Liver (tissue), 9 donors: ENCODE results near the gene DHDH. TPM values are rescaled to one million over a fixed set of nuclear protein-coding genes. Genes with fewer than 3 reads are reported as not detected.

Source experiments
- DNase-seq: peaks from one replicate; pipeline ENCODE4 v3.0.0-alpha.2; 2017; ENCODE audit warnings: low spot score
- H3K27ac ChIP-seq, 2 donors: one replicate each; pipeline ENCODE4 v1.7.0; 2013; ENCODE audit warnings: inconsistent platforms in 2 of 2, low read length in 2 of 2, control low read depth in 1 of 2, low read depth in 1 of 2, mild to moderate bottlenecking in 1 of 2
- H3K27me3 ChIP-seq, 4 donors: one replicate each; pipeline versions ENCODE4 v1.6.1 to v1.7.0; 2013; ENCODE audit warnings: low read length in 3 of 4, inconsistent platforms in 1 of 4, mild to moderate bottlenecking in 1 of 4, moderate library complexity in 1 of 4; ENCODE audit not compliant: control insufficient read depth in 4 of 4, insufficient read depth in 4 of 4
- H3K36me3 ChIP-seq, 4 donors: one replicate each; pipeline versions ENCODE4 v1.6.1 to v1.7.0; 2013; ENCODE audit warnings: low read length in 3 of 4, mild to moderate bottlenecking in 3 of 4, low read depth in 1 of 4, moderate library complexity in 1 of 4; ENCODE audit not compliant: control insufficient read depth in 4 of 4, insufficient read depth in 3 of 4
- H3K4me1 ChIP-seq, 4 donors: one replicate each; pipeline versions ENCODE4 v1.6.1 to v1.7.0; 2013; ENCODE audit warnings: low read length in 3 of 4, mild to moderate bottlenecking in 3 of 4, moderate library complexity in 1 of 4; ENCODE audit not compliant: control insufficient read depth in 4 of 4, insufficient read depth in 4 of 4
- H3K4me3 ChIP-seq, 3 donors: one replicate each; pipeline versions ENCODE4 v1.6.1 to v1.7.0; 2013; ENCODE audit warnings: low read length in 3 of 3, control low read depth in 1 of 3, low read depth in 1 of 3, mild to moderate bottlenecking in 1 of 3
- H3K9ac ChIP-seq, 2 donors: one replicate each; pipeline ENCODE4 v1.7.0; 2013; ENCODE audit warnings: low read length in 2 of 2, mild to moderate bottlenecking in 2 of 2, moderate library complexity in 2 of 2, control low read depth in 1 of 2, low read depth in 1 of 2
- H3K9me3 ChIP-seq, 4 donors: one replicate each; pipeline versions ENCODE4 v1.6.1 to v1.7.0; 2013; ENCODE audit warnings: low read length in 3 of 4; ENCODE audit not compliant: control insufficient read depth in 4 of 4
- ATF3 ChIP-seq: IDR thresholded peaks from 2 replicates; pipeline ENCODE4 v1.6.1; 2016; ENCODE audit warnings: antibody characterized with exemption
- CTCF ChIP-seq: fragments of 150-350 bp; IDR thresholded peaks from 2 replicates; pipeline ENCODE4 v1.5.1; 2017; ENCODE audit warnings: improper control_type of control experiment, low read depth, low read length; ENCODE audit not compliant: missing input control
- EGR1 ChIP-seq, 2 donors: IDR thresholded peaks; 2 replicates each; pipeline ENCODE4 v1.6.1; 2016 to 2018; ENCODE audit warnings: antibody characterized with exemption in 2 of 2, low read depth in 2 of 2
- FOXA1 ChIP-seq: IDR thresholded peaks from 2 replicates; pipeline ENCODE4 v1.6.1; 2016; ENCODE audit warnings: antibody characterized with exemption
- FOXA2 ChIP-seq: IDR thresholded peaks from 2 replicates; pipeline ENCODE4 v1.6.1; 2016; ENCODE audit warnings: antibody characterized with exemption
- GABPA ChIP-seq, 2 donors: IDR thresholded peaks in 1 of 2; conservative IDR thresholded peaks in 1 of 2; 2 replicates each; pipeline ENCODE4 v1.6.1; 2016; ENCODE audit warnings: antibody characterized with exemption in 2 of 2, mild to moderate bottlenecking in 1 of 2, moderate library complexity in 1 of 2
- HNF4A ChIP-seq, 2 donors: conservative IDR thresholded peaks; 2 replicates each; pipeline ENCODE4 v1.6.1; 2016; ENCODE audit warnings: antibody characterized with exemption in 2 of 2, mild to moderate bottlenecking in 2 of 2
- HNF4G ChIP-seq: IDR thresholded peaks from 2 replicates; pipeline ENCODE4 v1.6.1; 2016; ENCODE audit warnings: antibody characterized with exemption
- JUND ChIP-seq, 2 donors: IDR thresholded peaks; 2 replicates each; pipeline ENCODE4 v1.6.1; 2016; ENCODE audit warnings: antibody characterized with exemption in 2 of 2
- NR2F2 ChIP-seq: IDR thresholded peaks from 2 replicates; pipeline ENCODE4 v1.6.1; 2016; ENCODE audit warnings: antibody characterized with exemption
- RAD21 ChIP-seq, 2 donors: IDR thresholded peaks; 2 replicates each; pipeline ENCODE4 v1.6.1; 2016; ENCODE audit warnings: antibody characterized with exemption in 2 of 2, mild to moderate bottlenecking in 2 of 2
- RXRA ChIP-seq, 2 donors: IDR thresholded peaks; 2 replicates each; pipeline ENCODE4 v1.6.1; 2017 to 2018; ENCODE audit warnings: antibody characterized with exemption in 2 of 2, mild to moderate bottlenecking in 1 of 2
- SP1 ChIP-seq: IDR thresholded peaks from 2 replicates; pipeline ENCODE4 v1.6.1; 2018; ENCODE audit warnings: antibody characterized with exemption, mild to moderate bottlenecking
- TAF1 ChIP-seq: conservative IDR thresholded peaks from 2 replicates; pipeline ENCODE4 v1.6.1; 2016; ENCODE audit warnings: antibody characterized with exemption, mild to moderate bottlenecking
- YY1 ChIP-seq: IDR thresholded peaks from 2 replicates; pipeline ENCODE4 v1.6.1; 2016; ENCODE audit warnings: antibody characterized with exemption, mild to moderate bottlenecking
- ZBTB33 ChIP-seq: IDR thresholded peaks from 2 replicates; pipeline ENCODE4 v1.6.1; 2016; ENCODE audit warnings: antibody characterized with exemption
- WGBS: extraction: QIAGEN DNeasy Blood & Tissue Kit; methylation state at CpG from one replicate; pipeline ENCODE4 v1.1.7; 2013; 5-methylcytosine and 5-hydroxymethylcytosine counted together
- polyA plus RNA-seq, 2 donors: library from polyadenylated mRNA; stranded (reverse) in 1 of 2; unstranded in 1 of 2; fragments of 200-250 nt in 1 of 2; fragments of >200 nt in 1 of 2; fragmentation: Nextera tagmentation in 1 of 2; extraction: Ambion mirVana in 1 of 2; gene quantifications; one replicate each; pipeline versions ENCODE4 v1.2.1 to v1.2.3, GENCODE V29; 2013 to 2015
- total RNA-seq, 2 donors: library from RNA; depleted of rRNA; stranded (reverse); fragments of >200 nt; gene quantifications; one replicate each; pipeline ENCODE4 v1.2.3, GENCODE V29; 2014
- TF ChIP-seq, protein P1 (sequence below): IDR thresholded peaks from 2 replicates; pipeline ENCODE4 v1.6.1; 2016; ENCODE audit warnings: antibody characterized with exemption, mild to moderate bottlenecking
- TF ChIP-seq, protein P2 (sequence below): IDR thresholded peaks from 2 replicates; pipeline ENCODE4 v1.6.1; 2016; ENCODE audit warnings: antibody characterized with exemption
- donor health status: healthy.
- donor health status: healthy.
- donor health status: healthy.
- donor health status: healthy.
- donor health status: healthy.

DHDH gene
- total and polyA plus RNA-seq, 4 donors, result 0.16 to 1.3 TPM; not detected in 2

GRCh38 chr19:48982280-48982679 lies 48.8 kb downstream of the DHDH start:
- no peak for DNase-seq
- Histone ChIP-seq H3K36me3 (peaks cover 4 to 32% (median 21%) of the 10 kb centered on the region in 4 donors), H3K4me1 (peaks cover 2 to 7% (median 4%) of the 10 kb centered on the region in 4 donors), H3K9ac (no peak overlapping the region), H3K27me3 (no peaks in the 10 kb centered on the region), H3K4me3 (no peak overlapping the region), H3K9me3 (no peaks in the 10 kb centered on the region), H3K27ac (no peak overlapping the region)
- TF ChIP-seq NR2F2 (no peak), EGR1 (IDR thresholded peaks at IDR 0.05; ENCODE audit: low read depth in 2 of 2) (no peak), FOXA1 (no peak), TAF1 (no peak), CTCF (no peak), ZBTB33 (no peak), GABPA (IDR thresholded peaks at IDR 0.05 in 1 of 2, conservative IDR thresholded peaks at IDR 0.05 in 1 of 2) (no peak), YY1 (no peak), ATF3 (no peak), JUND (IDR thresholded peaks at IDR 0.05) (no peak), RXRA (IDR thresholded peaks at IDR 0.05) (no peak), SP1 (no peak), RAD21 (IDR thresholded peaks at IDR 0.05) (no peak), HNF4A (conservative IDR thresholded peaks at IDR 0.05) (no peak), FOXA2 (no peak), HNF4G (no peak)
- TF ChIP-seq, protein P1, sequence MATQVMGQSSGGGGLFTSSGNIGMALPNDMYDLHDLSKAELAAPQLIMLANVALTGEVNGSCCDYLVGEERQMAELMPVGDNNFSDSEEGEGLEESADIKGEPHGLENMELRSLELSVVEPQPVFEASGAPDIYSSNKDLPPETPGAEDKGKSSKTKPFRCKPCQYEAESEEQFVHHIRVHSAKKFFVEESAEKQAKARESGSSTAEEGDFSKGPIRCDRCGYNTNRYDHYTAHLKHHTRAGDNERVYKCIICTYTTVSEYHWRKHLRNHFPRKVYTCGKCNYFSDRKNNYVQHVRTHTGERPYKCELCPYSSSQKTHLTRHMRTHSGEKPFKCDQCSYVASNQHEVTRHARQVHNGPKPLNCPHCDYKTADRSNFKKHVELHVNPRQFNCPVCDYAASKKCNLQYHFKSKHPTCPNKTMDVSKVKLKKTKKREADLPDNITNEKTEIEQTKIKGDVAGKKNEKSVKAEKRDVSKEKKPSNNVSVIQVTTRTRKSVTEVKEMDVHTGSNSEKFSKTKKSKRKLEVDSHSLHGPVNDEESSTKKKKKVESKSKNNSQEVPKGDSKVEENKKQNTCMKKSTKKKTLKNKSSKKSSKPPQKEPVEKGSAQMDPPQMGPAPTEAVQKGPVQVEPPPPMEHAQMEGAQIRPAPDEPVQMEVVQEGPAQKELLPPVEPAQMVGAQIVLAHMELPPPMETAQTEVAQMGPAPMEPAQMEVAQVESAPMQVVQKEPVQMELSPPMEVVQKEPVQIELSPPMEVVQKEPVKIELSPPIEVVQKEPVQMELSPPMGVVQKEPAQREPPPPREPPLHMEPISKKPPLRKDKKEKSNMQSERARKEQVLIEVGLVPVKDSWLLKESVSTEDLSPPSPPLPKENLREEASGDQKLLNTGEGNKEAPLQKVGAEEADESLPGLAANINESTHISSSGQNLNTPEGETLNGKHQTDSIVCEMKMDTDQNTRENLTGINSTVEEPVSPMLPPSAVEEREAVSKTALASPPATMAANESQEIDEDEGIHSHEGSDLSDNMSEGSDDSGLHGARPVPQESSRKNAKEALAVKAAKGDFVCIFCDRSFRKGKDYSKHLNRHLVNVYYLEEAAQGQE, result no peak
- TF ChIP-seq, protein P2, sequence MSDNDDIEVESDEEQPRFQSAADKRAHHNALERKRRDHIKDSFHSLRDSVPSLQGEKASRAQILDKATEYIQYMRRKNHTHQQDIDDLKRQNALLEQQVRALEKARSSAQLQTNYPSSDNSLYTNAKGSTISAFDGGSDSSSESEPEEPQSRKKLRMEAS, result no peak
- 96% methylated on average over 9 of the region's 9 CpGs for WGBS
